GM21619 (cell line): ENCODE data around the gene STK24.

Experiments
- ATAC-seq: cut with Tn5 transposase; IDR thresholded peaks from one replicate; pipeline ENCODE4 v1.9.1; 2021; ENCODE audit not compliant: unreplicated experiment

Gene STK24

DNA sequence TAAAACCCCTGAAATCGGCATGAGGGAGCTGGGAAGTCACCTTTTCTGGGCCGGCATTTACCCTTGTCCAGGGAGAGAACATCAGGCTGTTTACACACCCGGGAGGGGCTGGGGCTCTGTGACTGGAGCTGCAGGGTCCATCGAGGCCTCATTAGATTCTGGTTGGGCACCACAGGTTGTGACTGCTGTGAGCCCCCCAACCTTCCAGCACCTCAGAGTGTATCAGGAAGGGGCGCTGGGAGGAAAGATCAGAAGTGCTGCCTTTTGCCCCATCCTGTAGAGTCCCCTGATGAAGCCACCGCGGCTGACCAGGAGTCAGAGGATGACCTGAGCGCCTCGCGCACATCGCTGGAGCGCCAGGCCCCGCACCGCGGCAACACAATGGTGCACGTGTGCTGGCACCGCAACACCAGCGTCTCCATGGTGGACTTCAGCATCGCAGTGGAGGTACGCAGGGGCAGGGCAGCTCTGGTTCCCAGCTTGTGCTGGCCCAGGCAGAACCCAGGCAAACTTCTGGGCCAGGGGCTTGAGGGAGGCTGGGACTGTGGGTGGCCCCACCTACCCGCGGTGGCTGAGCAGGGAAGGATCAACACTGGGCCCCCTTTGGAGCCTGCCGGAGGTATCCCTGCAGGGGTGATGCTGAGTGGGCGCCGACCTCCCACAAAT lies 136.4 kb downstream of the STK24 start:
- ATAC-seq, result no peak

DNA sequence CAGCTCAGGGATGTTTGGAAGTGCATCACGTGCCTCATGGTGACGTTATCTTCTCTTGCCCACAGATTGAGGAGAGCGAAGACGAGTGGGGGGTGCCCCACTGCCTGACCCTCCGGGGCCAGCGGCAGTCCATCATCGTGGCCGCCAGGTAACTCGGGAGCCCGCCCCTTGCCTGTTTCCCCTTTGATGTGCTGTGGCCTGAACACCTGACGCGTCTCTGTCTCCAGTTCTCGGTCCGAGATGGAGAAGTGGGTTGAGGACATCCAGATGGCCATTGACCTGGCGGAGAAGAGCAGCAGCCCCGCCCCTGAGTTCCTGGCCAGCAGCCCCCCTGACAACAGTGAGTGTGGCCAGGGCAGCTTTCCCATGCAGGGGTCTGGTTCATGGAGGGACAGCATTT lies 137.0 kb downstream of the STK24 start:
- ATAC-seq, result no peak

DNA sequence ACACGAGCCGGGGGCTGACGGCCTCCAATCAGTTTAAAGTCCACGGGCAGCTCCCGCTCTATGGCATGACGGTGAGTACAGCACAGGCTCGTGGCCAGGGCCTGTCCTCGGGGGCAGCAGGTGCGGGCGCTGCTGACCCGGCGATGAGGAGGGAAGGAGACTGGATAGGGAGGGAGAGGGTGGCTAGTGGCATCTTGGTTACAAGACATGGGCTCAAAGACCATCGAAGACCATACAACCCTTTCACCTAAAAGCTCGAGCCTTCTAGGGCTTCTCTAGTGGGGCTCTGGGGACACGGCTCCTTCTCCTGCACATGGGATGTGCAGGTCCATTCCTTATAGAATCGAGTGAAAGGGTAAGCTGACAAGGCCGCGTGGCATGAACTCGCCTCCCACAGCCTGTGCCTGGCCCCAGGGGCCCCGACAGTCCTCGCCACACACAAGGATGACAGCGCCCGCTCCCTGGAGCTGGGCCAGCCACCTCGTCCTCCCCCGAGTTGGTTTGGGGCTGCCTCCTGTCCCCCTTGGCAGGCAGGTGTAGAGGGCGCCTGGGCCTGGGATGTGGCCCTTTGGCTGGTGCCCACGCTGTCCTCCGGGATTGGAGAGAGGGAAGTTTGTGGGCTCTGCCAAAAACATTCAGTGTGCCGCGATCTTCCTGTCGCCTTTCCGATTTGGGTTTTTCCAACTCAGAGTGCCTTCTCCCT lies 137.6 kb downstream of the STK24 start:
- no peak for ATAC-seq

DNA sequence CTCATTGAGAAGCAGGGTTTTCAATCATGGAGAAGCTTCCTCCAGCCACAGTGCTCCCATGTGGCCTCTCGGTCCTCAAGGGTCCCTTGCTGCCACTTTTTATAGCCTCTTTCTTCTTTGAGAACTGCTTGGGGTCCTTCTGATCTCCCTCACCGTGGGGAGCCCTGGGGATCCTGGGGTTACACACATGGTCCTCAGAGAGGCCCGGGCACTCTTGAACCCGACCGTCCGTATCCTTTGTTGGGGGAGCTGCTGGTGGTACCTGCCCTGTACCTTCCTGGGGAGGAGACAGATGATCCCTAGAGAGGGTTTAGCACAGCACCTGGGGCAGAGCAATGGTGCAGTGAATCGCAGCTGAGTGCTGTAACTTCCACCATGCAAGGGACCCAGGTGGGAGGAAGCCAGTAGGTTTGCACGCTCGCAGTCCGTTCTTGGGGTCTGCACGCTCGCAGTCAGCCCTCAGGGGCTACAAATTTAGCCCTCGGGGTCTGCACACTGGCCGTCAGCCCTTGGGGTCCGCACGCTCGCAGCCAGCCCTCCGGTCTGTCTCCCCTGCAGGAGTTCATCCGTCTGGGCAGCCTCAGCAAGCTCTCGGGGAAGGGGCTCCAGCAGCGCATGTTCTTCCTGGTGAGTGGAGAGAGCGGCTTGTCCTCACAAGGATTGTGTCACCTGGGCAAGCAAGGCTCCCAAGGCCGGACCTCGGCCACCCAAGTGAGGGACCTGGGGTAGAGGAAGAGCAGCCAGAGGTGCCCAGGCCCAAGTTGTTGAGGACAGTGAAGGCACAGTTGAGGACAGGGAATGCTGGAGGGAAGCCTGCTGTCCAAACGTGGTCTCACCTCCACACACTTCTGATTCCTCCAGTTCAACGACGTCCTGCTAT lies 138.4 kb downstream of the STK24 start:
- no peak for ATAC-seq

DNA sequence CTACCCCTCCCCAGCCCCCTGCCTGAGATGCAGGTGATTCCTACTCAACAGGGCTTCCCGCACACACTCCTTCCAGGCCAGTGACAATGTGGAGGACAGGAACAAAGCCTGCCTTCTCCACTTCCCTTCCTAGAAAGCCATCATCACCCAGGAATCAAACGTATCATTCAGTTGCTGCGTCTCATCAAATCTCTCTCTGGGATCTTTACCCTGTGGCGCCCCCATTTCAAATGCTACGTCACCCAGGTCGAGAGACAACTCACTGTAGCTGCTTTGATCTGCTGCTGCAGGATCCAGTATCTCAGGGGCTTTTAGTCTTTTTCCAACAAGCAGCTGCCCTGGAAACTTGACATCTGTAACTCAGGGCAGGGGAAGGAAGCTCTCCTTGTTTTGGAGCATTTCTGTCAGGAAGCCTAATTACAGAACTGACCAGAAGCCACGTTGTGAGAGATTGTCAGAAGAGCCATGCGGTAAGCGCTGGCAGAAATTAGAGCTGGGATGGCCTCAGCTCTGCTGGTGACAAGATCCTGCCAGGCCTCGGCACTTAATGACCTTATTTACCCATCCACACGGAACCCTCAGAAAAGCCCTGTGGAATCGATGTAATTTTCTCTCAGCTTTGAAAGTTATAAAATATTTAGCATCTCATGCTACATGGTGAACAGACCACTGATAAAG lies 140.5 kb downstream of the STK24 start:
- ATAC-seq, result no peak

DNA sequence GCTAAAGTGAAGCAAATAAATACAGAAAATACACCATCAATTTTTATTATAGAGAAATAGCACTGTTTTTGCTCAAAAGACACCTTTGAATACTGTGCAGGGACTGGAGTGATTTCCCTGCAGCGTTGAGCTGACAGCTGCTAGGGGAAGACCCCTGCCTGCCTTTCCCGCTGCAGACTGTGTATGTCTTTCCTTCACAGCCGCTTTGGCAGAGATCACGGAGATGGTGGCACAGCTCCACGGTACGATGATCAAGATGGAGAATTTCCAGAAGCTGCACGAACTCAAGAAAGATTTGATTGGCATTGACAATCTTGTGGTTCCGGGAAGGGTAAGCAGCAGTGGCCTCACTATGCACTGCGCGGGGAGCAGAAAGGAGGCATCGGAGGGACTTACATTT lies 141.5 kb downstream of the STK24 start:
- ATAC-seq, result no peak

DNA sequence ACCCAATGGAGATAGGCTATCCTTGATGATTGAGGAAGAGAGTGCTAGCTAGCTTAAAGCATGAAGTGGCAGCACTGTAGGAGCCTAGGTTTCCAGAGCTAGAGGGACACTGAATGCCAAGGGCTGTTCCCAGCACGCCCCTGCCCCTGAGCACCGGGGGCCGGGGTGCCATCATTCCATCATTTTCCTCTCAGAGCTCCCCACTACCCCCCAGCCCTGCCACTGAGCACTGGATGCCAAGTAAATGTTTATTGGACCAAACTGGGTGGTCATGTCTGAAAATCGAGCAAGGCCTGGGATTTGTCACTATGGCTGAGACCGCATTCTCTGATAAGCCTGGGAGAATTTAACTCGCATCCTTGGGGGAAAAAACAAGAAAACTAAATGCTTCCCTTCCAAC lies 142.8 kb downstream of the STK24 start:
- ATAC-seq, result no peak

DNA sequence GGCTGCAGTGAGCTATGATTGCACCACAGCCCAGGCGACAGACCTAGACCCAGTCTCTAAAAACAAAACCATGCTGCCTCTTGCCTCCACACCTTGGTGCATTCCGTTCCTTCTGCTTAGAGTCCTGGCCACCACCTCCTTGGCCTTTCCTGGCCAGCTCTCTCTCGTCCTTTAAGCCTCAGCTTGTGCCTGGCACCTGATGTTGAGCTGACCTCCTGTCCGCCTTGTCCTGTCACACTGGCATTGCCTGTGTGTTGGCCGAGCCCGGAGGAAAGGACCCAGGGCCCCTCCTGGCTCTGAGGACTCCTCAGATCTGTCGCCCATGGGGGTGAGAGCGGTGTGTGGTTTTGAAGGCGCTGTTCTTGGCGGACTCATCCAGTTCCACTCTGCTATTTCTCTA lies 143.3 kb downstream of the STK24 start:
- ATAC-seq, result no peak

DNA sequence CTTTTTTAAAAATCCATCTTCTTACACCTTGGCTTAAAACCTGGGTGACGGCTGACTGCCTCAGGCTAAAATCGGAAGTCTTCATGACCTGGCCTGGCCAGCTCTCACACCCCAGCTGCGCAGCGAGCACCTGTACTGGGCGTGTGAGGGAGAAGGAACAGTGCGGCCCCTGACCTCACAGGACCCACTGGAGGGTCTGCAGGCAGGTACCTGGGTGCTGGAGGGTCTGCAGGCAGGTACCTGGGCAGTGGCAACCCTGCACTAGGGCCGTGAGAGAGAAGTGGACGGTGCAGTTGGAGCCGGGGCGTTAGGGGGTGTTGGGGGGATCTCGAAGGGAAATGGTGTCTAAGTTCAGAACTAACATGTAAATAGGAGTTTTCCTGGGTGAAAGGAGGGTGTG lies 144.3 kb downstream of the STK24 start:
- ATAC-seq, result no peak

DNA sequence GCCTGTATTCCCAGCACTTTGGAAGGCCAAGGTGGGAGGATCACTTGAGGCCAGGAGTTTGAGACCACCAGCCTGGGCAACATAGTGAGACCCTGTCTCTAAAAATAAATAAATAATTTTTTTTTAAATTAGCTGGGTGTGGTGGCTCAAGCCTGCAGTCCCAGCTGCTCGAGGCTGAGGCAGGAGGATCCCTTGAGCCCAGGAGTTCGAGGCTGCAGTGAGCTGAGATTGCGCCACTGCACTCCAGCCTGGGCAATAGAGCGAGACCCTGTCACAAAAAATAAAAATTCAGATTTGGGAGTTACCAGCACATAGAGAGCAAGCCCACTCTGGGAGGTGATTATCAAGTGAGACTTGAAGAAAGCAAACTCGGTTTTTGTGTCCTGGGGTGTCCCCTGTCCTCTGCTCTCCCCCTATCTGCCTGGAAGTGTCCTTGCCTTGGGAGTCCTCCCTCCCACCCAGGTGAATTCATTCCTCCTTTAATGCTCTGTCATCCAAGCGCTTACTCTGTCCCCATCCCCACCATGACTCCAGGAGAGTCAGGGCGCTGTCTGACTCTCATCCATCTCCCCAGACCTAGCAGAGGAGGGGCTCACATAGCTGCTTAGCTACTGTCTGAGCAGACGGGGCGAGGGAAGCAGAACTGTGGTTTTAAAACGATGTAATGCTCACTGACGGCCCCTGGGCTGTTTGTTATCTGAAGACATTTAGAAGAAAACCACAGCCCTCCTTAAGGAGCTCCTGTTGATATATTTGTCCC lies 146.8 kb downstream of the STK24 start:
- ATAC-seq, result no peak

DNA sequence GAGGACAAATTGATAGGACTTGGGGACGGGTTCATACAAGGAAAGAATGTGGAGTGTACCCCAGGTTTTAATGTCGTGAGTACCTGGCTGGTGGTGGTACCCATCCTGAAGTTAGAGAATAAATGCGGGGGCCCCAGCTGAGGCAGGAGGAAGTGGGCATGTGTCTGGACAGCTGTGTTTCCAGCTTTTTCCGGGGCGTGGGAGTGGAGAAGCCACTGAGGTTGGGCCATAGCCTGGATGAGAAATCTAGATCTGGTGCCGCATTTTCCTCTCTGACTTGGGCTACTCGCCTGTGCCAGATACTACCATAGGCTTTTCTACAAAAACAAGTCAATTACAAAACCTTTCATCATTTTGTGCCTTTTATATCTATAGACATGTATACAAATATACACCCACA lies 147.4 kb downstream of the STK24 start:
- no peak for ATAC-seq

DNA sequence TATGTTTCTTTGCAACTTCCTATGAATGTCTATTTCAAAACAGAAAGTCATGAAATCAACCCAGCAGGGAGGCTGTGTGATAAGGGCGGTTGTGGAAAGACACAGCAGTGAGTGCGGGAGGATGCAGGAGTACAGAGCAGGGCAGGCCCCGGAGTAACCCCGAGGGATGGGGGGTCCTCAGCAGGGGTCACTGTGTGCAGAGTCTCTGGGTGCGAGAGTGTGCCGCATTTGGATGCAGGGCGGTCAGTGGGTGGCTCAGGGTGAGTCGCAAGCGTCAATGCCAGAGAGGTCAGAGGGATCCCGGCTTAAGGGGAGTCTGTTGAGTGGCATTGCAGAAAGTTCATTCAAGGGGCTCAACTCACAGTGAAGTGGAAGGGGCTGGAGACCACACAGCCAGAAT lies 147.8 kb downstream of the STK24 start:
- ATAC-seq, result no peak

DNA sequence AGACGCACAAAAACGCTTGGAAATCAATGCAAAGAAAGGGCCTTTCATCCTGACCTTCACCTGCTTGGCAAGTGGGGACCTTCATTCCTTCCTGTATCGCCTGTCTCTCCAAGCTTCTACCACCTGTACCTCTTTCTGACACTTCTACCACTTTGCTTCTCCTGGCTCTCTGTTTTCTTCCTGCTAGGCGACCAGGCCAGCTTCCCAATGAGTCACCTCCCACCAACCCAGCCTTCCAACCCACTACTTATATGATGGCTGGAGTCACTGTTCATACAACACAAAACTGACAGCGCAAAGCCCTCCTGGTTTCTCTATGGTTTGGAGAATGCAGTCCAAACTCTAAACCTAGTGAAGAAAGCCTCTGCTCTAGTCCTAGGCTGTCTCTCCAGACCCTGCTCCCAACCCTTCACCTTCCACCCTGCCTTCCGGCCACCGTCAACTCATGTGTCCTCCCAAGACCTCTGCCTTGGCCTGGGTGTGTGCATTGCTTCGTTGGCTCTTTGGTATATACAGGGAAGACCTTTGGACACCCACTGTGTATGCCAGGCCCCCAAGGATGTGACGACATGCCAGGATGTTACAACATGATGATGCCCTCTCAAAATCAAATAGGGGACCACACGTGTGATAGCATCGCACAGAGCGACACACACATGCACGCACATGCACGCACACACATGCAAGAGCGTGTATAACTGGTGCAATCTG lies 148.5 kb downstream of the STK24 start:
- no peak for ATAC-seq

DNA sequence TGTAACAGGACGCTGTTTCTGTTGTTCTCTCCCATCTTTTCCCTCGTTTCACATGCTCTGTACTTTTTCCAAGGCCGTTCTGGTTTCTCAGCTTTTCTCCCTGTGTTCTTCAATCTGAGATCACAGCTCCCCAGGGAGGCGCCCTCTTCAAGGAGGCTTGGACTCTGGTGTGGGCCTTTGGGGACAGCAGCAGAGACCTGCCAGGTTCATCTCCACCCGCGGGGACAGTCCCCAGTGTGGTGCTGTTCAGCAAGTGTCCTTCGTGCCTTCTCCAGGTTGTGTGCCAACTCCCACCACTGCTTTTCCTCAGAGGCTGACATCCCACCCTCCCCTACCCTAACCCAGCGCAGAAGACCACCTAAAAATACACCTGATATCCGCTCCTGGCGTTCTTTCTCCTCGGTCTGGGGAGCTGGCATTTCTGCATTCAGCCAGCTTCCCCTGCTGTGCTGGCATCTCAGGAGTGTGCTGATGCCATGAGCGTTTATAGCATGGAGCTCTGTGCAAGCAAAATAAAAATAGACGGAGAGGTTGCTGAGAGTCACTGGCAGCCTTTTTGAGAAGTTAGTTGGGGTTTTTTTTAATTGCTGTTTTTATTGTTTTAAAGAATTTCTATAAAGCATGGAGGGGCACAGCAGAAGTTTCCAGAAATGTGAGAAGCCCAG lies 149.4 kb downstream of the STK24 start:
- no peak for ATAC-seq

DNA sequence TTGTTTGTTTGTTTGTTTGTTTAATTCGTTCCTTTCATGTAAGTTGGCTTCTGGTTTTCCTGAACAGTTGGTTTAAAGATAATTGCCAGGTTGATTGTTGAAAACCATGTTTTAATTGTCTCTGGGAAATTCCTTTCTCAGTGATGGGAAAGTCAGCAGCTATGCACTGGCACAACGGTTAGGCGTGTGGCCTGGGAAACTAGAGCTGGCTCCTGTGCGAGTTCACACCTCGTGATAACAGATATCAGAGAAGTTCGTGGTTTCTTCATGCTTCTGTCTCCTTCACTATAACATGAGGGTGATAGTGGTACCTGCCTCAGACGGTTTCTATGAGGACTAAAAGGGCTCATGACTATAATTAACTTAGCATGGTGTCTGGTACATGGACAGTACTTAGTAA lies 153.5 kb downstream of the STK24 start:
- no peak for ATAC-seq

DNA sequence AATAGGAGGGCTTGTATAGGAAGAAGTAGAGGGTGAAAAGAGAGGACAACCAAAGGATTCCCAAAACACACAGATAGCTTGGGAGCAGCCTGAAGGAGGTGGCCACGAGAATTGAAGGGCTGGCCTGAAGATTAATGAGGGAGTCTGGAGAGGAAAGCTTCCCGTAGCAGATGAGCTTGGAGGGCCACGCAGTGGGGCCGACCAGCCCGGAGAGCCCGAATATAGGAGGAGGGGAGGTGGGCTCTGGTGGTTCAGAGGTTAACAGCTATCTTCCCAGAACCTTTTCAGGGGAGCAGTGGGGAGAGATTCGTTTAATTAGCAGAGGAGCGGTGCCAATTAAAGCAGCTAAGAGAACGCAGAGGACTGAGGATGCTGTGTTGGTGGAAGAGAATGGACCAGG lies 154.9 kb downstream of the STK24 start:
- ATAC-seq, result no peak

DNA sequence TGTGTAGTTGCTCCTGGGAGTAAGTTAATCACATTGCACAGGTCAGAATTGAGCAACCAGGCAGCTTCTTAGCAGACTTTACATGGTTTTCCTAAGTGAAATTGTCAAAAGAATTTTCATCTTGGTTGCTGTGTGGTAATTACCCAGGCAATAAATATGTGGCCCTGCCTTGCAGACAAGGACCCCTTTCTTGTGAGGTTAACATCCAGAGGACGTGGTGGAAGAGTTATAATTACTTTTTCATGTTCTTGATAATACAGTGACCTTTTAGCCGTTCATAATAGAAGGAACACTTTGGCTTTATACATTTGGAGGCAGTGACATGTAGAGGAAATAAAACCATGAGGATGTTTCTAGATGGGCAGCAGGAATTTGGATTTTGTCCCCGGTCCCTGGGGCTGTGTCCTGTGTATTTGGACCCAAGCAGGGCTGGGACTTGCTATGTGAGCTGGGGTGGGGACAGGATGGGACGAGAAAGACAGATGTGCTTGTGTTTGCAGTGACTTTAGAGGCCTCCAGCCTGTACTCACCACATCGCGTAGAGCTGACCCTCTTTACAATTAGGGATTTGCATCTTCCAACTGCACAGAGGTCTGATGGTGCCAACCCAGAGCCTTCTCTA lies 156.2 kb downstream of the STK24 start:
- no peak for ATAC-seq

DNA sequence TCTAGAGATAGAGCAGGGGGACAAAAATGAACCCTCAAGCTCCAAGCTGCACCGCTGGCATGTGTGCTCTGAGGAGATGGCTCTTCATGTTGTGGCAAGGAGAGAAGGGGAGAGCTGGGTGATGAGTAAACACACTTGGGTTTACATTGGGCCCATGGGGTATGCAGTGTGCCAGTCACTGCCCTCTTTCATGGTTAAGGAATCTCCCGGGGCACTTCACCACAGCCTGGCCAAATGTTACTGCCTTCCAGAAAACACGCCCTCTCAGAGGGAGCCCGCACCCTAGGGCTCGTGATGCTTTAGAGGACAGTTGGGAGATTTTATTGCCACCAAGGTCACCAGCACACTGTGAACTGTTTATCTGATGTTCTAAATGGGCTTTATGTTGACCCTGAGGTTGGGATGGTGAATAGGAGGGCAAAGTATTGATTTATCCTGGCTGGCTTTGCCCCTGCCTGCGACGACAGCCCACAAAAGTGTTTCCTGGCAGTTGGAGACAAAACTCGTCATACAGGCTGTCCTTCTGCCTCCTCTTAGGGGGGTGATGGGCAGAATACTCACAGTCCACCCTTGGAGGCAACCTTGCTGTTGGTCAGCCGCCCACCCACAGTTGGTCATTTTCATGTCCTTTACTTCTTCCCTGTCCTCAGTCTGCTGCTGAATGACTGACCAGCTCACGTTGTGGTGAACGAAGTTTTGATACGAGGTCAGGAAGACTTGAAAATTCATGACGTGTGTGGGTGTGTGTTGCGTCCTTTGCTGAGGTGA lies 156.9 kb downstream of the STK24 start:
- no peak for ATAC-seq
